SK-N-DZ (cell line): ENCODE data around the gene ZFPM1.
A peak's percentile ranks its signal among the peaks of the same experiment; 100 is the strongest.

Source experiments
- DNase-seq: peaks from one replicate; pipeline ENCODE4 v3.0.0-alpha.2; 2015; ENCODE audit warnings: low spot score

ZFPM1 gene

GRCh38 chr16:88560714-88561484, 107.8 kb downstream of the ZFPM1 start:
- no peak for DNase-seq

GRCh38 chr16:88561485-88562359, 108.6 kb downstream of the ZFPM1 start:
- DNase-seq: peak; percentile 62

GRCh38 chr16:88566158-88566557, 113.1 kb downstream of the ZFPM1 start:
- no peak for DNase-seq

- DNase-seq: no peak
Measured at GRCh38 chr16:88568710-88569613, 115.9 kb downstream of the ZFPM1 start.

- no peak for DNase-seq
Measured at GRCh38 chr16:88569614-88569984, 116.5 kb downstream of the ZFPM1 start.

- peak; percentile 93 for DNase-seq
Measured at GRCh38 chr16:88569985-88570690, 117.1 kb downstream of the ZFPM1 start, which contains the start of gene ZC3H18. TSS of gene ZC3H18 (plus strand) at chr16:88570403. CDS start at chr16:88577124, 6,721 bp downstream.

- no peak for DNase-seq
Measured at GRCh38 chr16:88570691-88571092, 117.6 kb downstream of the ZFPM1 start.

- no peak for DNase-seq
Measured at GRCh38 chr16:88575251-88575650, 122.2 kb downstream of the ZFPM1 start.

GRCh38 chr16:88576307-88576706, 123.2 kb downstream of the ZFPM1 start:
- DNase-seq: no peak

- no peak for DNase-seq
Measured at GRCh38 chr16:88577166-88577565, 124.1 kb downstream of the ZFPM1 start.

GRCh38 chr16:88578446-88579313, 125.6 kb downstream of the ZFPM1 start:
- no peak for DNase-seq

GRCh38 chr16:88580371-88580770, 127.3 kb downstream of the ZFPM1 start:
- no peak for DNase-seq

GRCh38 chr16:88581033-88581432, 128.0 kb downstream of the ZFPM1 start:
- no peak for DNase-seq

GRCh38 chr16:88582912-88583575, 130.0 kb downstream of the ZFPM1 start:
- no peak for DNase-seq

- no peak for DNase-seq
Measured at GRCh38 chr16:88584676-88585075, 131.6 kb downstream of the ZFPM1 start.

GRCh38 chr16:88585269-88585668, 132.2 kb downstream of the ZFPM1 start:
- DNase-seq: no peak

- no peak for DNase-seq
Measured at GRCh38 chr16:88585927-88586581, 133.0 kb downstream of the ZFPM1 start.
